ENCODE results near the gene ZNF26.

ZNF26 gene

GRCh38 chr12:133061954-133062353, 75.8 kb downstream of the ZNF26 start:
- DNase-seq (ENCODE audit: low read depth): no peak

GRCh38 chr12:133063556-133063955, 77.4 kb downstream of the ZNF26 start:
- DNase-seq (ENCODE audit: low read depth): no peak

DNA sequence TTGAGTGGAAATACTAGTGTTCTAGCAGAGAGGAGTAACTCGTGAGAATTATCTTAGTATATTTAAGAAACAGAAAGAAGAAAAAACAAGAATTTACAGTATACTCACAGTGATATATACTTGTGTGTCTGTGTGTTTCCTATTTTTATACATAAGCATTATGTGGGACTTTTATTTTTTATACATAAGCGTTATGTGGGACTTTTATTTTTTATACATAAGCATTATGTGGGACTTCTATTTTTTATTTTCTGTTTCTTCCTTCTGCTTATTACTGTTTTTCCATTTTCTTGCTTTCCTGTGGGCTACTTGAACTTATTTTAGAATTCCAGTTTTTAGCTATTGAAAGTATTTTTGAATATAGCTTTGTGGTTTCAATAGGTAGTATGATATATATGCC, 87.7 kb downstream of the ZNF26 start:
- no peak for DNase-seq (ENCODE audit: low read depth)
